ENCODE measurements around the gene HTRA1.

The HTRA1 gene

GRCh38 chr10:122475100-122475499 is 13.7 kb downstream of the HTRA1 start:
- no peak for DNase-seq

DNA sequence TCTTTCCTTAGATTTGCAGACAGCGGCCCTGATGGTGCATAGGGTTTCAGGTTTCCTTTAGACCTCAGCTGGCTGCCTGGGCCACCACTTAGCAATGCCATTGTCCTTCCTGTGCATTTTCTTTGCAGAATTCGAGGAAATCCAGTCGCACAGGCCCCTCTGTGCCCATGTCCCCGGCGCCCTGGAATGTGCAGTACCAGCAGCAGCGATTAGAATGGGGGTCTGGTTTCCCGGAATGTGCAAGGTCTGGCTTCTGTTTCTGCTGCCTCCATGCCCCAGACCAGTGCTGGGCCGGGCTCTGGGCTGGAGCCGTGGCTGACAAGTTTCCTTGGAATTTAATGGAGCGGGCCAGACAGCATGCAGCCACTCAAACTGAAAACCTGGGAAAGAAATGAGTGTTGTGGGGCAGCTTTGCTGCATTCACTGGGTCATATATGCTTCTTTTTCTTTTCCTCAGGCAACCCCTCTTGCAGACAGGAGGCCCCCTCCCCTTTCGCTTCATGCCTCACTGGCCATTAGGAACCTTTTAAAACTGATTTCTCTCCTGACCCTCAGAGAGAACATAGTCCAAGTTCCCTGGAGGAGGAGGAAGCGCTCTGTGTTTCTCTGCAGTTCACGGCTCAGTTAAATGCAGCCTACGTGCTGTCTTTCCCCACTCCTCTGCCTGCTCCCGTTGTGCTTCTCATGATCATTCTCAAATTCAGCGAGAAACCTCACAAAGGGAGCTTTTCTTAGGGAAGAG is 14.4 kb downstream of the HTRA1 start:
- no peak for DNase-seq

DNA sequence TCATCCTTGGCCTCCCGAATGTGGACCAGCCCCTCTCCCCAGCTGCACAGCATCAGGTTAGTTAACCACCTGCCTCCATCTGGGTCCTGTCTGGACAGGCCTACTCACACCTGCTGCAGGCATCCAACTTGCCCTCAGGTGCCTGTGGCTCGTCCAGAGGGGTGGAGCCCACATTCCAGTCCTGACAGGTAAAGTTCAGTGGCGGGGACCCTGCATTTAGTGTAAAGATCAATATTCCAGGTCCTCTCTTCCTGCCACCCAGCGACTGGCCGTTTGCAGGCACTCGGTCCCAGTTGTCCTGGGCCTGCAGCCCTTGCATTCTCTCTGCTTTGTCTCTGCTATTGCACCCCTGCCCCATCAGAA is 15.0 kb downstream of the HTRA1 start:
- no peak for DNase-seq

- no peak for DNase-seq
These were observed 16.1 kb downstream of the HTRA1 start for GRCh38 chr10:122477436-122477835.

DNA sequence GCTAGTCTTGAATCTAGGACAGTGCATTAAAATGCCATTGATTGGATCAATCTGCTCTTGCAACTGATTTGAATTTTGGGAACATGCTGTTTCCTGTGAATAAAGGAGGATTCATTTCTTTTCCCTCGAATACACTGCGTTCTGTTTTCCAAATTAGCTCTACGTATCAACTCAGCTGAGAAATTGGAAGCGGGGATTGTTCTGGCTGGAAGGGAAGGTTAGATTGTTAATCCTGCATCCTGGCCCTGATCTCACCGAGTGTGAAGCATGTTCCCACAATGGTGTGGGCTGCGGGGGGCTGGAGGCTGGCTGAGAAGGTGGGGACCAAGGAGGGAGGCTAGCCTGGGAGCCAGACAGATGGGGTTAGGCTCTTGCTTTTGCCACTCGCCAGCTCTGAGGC is 17.6 kb downstream of the HTRA1 start:
- no peak for DNase-seq

GRCh38 chr10:122480146-122480833 is 18.9 kb downstream of the HTRA1 start:
- no peak for DNase-seq

DNA sequence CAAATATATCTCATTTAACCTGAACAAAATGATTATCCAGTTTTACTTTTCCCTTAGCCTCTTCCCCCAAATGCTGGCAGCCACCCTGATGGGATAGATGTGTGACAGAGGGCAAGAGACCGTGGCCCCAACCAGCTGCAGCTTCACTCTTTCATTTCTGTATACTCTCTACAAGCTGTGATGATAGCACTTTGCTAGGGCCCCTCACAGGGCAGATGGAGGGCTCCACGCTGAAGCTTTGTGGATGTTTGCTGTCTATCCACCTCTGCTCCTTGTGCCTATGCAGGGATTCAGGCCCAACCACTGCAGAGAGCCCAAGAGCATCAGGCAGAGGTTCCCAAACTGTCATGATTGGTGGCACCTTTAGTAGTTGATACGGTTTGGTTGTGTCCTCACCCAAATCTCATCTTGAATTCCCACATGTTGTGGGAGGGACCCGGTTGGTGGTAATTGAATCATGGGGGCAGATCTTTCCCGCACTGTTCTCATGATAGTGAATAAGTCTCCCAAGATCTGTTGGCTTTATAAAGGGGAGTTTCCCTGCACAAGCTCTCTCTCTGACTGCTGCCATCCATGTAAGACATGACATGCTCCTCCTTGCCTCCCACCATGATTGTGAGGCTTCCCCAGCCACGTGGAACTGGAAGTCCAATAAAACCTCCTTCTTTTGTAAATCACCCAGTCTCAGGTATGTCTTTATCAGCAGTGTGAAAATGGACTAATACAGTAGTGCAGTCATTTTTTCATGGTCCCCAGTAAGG is 20.1 kb downstream of the HTRA1 start:
- DNase-seq, result no peak

- no peak for DNase-seq
These were observed 23.1 kb downstream of the HTRA1 start for GRCh38 chr10:122484276-122485060.

GRCh38 chr10:122485670-122486069 is 24.3 kb downstream of the HTRA1 start:
- no peak for DNase-seq

- DNase-seq, result no peak
These were observed 25.2 kb downstream of the HTRA1 start for GRCh38 chr10:122486406-122487080.

- no peak for DNase-seq
These were observed 25.9 kb downstream of the HTRA1 start for GRCh38 chr10:122487174-122487765.

DNA sequence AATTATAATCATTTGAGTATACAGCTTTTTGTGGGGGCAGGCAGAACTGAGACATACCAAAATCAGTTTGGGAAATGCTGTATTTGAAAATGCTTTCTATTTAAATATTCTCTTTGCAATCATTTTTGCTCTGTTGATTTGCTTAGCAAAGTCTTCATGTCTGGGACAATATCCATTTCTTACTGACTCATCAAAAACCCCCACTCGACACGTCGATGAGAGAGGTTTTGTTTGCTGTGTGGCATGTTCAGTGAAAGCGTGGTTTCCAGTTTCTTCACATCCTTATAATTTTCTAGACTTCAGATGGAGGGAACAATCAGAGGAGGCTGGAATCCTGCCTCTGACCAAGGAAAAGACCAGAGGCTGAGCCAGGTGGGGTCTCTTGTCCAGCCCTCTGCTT is 28.9 kb downstream of the HTRA1 start:
- no peak for DNase-seq

- DNase-seq, result no peak
These were observed 29.7 kb downstream of the HTRA1 start for GRCh38 chr10:122490786-122491680.

DNA sequence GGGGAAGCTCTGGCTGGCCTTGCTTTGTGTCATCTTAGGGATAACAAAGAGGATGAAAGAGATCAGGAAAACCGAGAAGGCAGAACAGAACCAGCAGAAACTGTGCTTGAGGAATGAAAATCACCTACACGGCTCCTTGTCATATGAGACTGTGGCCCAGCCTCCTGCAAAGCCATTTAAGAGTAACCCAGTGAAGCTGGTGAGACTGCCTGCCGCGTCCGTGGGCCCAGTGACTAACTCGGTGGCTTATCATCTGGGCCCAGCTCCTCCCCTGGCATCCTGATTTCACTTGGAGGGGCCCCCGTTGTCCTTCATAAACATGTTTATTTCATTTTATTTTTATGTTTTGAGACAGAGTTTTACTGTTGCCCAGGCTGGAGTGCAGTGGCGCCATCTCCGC is 30.7 kb downstream of the HTRA1 start:
- DNase-seq, result no peak

- no peak for DNase-seq
These were observed 31.7 kb downstream of the HTRA1 start for GRCh38 chr10:122492999-122493481.

- DNase-seq, result no peak
These were observed 32.4 kb downstream of the HTRA1 start for GRCh38 chr10:122493761-122494160.

DNA sequence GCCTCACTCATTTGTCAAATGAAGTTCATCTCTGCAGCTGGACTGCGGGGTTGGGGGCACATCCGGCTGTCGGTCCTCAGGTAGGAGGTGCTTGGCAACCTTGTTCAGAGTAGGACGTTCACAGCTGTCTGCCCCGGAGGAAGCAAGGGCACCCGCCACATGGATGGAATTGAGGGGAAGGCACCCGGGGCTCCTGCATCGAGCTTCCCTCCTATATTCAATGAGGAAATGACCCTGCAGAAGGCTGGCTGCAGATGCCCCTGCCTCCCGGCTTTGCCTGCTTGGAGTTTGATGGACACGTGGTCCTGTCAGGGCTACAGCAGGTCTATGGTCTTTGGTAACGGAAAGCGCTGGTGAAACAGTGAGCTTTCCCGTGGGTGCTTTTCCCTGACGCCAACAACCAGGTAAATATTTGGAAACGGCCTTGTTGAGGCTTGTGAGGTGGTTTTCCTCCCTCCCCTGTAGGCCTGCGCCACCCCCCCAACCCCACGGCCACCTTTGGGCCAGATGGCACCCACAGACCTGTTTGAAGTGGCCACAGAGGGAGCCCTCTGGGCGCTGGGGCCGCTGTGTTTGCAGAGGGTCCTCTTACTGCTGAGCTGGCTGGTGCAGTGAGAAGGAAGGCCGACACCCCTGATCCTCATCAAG is 32.9 kb downstream of the HTRA1 start:
- no peak for DNase-seq

DNA sequence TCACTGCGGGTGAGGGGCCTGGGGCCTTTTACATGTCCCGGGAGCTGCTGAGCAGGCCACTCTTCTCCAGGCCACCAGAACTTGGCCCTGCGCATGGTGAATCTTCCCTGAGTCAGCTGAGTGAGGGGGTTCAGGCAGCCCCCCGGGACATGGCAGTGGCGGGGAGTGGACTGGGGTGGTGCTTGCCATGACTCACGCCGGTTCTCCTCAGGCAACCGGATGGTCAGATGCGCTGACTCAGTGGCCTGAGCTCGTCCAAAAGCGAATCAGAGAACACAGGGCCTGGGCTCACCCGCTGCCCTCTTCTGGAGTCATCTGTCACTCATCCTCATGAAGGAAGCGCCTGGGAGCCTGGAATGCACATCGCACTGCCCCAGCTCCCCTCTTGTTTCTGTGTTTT is 33.5 kb downstream of the HTRA1 start:
- no peak for DNase-seq

GRCh38 chr10:122495406-122496340 is 34.3 kb downstream of the HTRA1 start:
- no peak for DNase-seq

Measured in AML-193 (cell line).